Naive thymus-derived CD4-positive, alpha-beta T cell (primary cell): ENCODE measurements around the gene SH2D3C. TPM values are rescaled to one million over a fixed set of nuclear protein-coding genes. Genes with fewer than 3 reads are reported as not detected.

Experiments used
- ATAC-seq: fragments of 150-1000 bp; cut with Tn5 transposase; 2 replicates; pipeline ENCODE4 v1.10.0; 2021; ENCODE audit warnings: mild to moderate bottlenecking, moderate library complexity
- CTCF ChIA-PET: fragments of 350-600 bp; sonication (Branson Sonifier 250); formaldehyde crosslinking; loops from one replicate; lab custom pipeline; 2021; ENCODE audit warnings: antibody characterized with exemption; lab: Charles Lee
- POLR2A ChIA-PET: fragments of 350-600 bp; sonication (Branson Sonifier 250); formaldehyde crosslinking; loops from one replicate; lab custom pipeline; 2021; ENCODE audit warnings: antibody characterized with exemption, inconsistent platforms; lab: Charles Lee
- DNase-seq, 9 donors: peaks; one replicate each; pipeline versions ENCODE4 v3.0.0 to v3.0.0-alpha.2; 2020 to 2022; ENCODE audit warnings: mixed read lengths in 1 of 9
- H3K27ac ChIP-seq: one replicate; pipeline ENCODE4 v1.7.0; 2013; ENCODE audit warnings: mild to moderate bottlenecking, low read depth, low read length, moderate library complexity
- H3K27me3 ChIP-seq, 2 donors: one replicate each; pipeline ENCODE4 v1.7.0; 2013; ENCODE audit warnings: low read length in 2 of 2, mild to moderate bottlenecking in 2 of 2, moderate library complexity in 2 of 2; ENCODE audit not compliant: control insufficient read depth in 2 of 2, insufficient read depth in 2 of 2
- H3K36me3 ChIP-seq, 3 experiments: 1 replicate in 2 of 3; 2 replicates in 1 of 3; pipeline ENCODE4 v1.7.0; 2013; ENCODE audit warnings: low read length in 3 of 3, mild to moderate bottlenecking in 3 of 3, moderate library complexity in 1 of 3; ENCODE audit not compliant: insufficient read depth in 3 of 3, control insufficient read depth in 2 of 3
- H3K4me1 ChIP-seq, 2 donors: one replicate each; pipeline ENCODE4 v1.7.0; 2013; ENCODE audit warnings: low read length in 2 of 2, mild to moderate bottlenecking in 2 of 2, moderate library complexity in 1 of 2; ENCODE audit not compliant: control insufficient read depth in 2 of 2, insufficient read depth in 2 of 2
- H3K4me3 ChIP-seq: 2 replicates; pipeline ENCODE4 v1.7.0; 2013; ENCODE audit warnings: mild to moderate bottlenecking, low read length
- H3K9me3 ChIP-seq, 3 experiments: 1 replicate in 2 of 3; 2 replicates in 1 of 3; pipeline ENCODE4 v1.7.0; 2013; ENCODE audit warnings: low read length in 3 of 3; ENCODE audit not compliant: control insufficient read depth in 2 of 3
- H3K27ac Mint-ChIP-seq, 9 donors: one replicate each; pipeline ENCODE4 v1.8.0; 2020 to 2022; ENCODE audit warnings: mixed read lengths in 9 of 9, mild to moderate bottlenecking in 8 of 9, moderate library complexity in 5 of 9, inconsistent platforms in 2 of 9
- H3K27me3 Mint-ChIP-seq, 5 donors: one replicate each; pipeline ENCODE4 v1.8.0; 2021 to 2022; ENCODE audit warnings: mixed read lengths in 5 of 5, mild to moderate bottlenecking in 1 of 5
- H3K36me3 Mint-ChIP-seq, 5 donors: one replicate each; pipeline ENCODE4 v1.8.0; 2020 to 2022; ENCODE audit warnings: mixed read lengths in 5 of 5, mild to moderate bottlenecking in 3 of 5, inconsistent platforms in 1 of 5
- H3K4me1 Mint-ChIP-seq, 7 donors: one replicate each; pipeline ENCODE4 v1.8.0; 2020 to 2022; ENCODE audit warnings: mixed read lengths in 7 of 7, mild to moderate bottlenecking in 3 of 7, inconsistent platforms in 1 of 7
- H3K4me3 Mint-ChIP-seq, 10 donors: one replicate each; pipeline ENCODE4 v1.8.0; 2020 to 2022; ENCODE audit warnings: mild to moderate bottlenecking in 10 of 10, mixed read lengths in 10 of 10, moderate library complexity in 6 of 10, inconsistent platforms in 2 of 10
- H3K9me3 Mint-ChIP-seq, 11 donors: one replicate each; pipeline ENCODE4 v1.8.0; 2020 to 2022; ENCODE audit warnings: mixed read lengths in 11 of 11, mild to moderate bottlenecking in 4 of 11, inconsistent platforms in 1 of 11, moderate library complexity in 1 of 11
- intact Hi-C, 2 donors: fragments of 100-400 bp; cut with micrococcal nuclease; formaldehyde crosslinking; loops; one replicate each; pipeline ENCODE4 v1.15.1; 2023
- polyA plus RNA-seq, 2 donors: library from polyadenylated mRNA; unstranded; fragments of 300-500 nt; fragmentation: Illumina TruSeq; gene quantifications; one replicate each; pipeline ENCODE4 v1.2.3, GENCODE V29; 2021
- total RNA-seq, 6 experiments: library from RNA in 5 of 6; stranded (reverse) in 5 of 6; gene quantifications; 1 replicate in 5 of 6; 2 replicates in 1 of 6; pipeline ENCODE4 v1.2.3 and lab custom pipeline; 2021 to 2026

SH2D3C gene
- total and polyA plus RNA-seq, 7 experiments from 2014 or later: 20.9 to 72.9 (median 51.9) TPM

DNA sequence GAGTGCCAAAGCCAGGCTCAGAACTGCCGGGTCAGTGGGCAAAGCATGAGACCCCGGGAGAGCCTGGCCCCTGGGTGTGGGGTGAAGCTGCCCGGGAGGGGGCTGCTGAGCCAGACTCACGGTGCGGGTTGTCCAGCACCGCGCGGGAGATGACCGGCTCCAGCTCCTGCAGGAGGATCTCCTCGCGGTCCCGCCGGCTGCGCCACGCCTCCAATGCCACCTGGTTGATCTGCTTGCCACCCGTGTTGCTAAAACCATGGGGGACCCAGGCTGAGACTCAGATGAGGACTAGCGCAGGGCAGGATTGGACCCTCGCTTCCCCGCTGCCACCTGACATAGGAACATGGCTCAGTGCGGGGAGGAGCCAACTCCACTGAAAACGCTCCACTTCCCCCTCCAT lies 46.0 kb downstream of the SH2D3C start:
- Histone ChIP-seq H3K9me3 (no peaks in the 10 kb centered on the region), H3K4me3 (no peak overlapping the region), H3K27me3 (no peaks in the 10 kb centered on the region), H3K36me3 (peaks cover 0 to 20% (median 0%) of the 10 kb centered on the region in 3 experiments), H3K27ac (no peak overlapping the region), H3K4me1 (peaks cover 14 to 15% of the 10 kb centered on the region in 2 donors)
- ChIA-PET POLR2A (interaction anchor here (0.6 to 1.0 kb wide), 2 partner anchors 53 to 193 kb away, joined by 3 to 4 read pairs; partner anchors contain the start of gene CDK9), CTCF (interaction anchor here (1.1 to 1.5 kb wide), 2 partner anchors 137 to 142 kb away, joined by 3 to 5 read pairs; no protein-coding TSS in a partner anchor)
- intact Hi-C loops: loop anchor here (10.0 kb wide), 2 partner anchors 332 to 788 kb away; partner anchors contain the start of genes NAIF1 (in 1 of the 2) and SLC25A25 (in 1 of the 2)
- Mint-ChIP-seq H3K4me3 (no peak overlapping the region), H3K36me3 (peaks cover 0 to 5% (median 0%) of the 10 kb centered on the region in 5 donors), H3K27me3 (no peaks in the 10 kb centered on the region), H3K9me3 (peaks cover 0 to 4% (median 0%) of the 10 kb centered on the region in 11 donors), H3K27ac (no peak overlapping the region), H3K4me1 (peaks cover 0 to 19% (median 17%) of the 10 kb centered on the region in 7 donors)
- DNase-seq: no peak
- ATAC-seq: no peak

DNA sequence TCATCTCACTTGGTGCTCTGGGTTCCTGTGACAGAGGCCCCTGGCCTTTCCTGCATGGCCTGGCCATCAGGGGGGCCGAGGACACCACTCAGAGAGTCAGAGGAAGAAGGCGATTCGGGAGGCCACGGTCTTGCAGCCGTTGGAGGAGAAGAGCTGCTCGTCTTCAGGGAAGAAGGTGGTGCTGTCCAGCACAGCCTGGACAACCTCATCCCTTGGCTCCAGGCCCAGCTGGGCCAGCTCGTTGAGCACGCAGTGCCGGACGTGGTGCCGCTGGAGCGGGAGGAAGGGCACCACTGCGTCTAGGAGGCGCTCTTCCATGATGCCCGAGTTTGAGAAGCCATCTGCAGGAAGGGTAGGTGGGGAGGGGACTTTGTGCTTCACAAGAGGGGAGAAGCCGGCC lies 46.5 kb downstream of the SH2D3C start:
- H3K4me3 ChIP-seq: no peak overlapping the region
- H3K36me3 ChIP-seq: peaks cover 0 to 20% (median 0%) of the 10 kb centered on the region in 3 experiments
- no peaks in the 10 kb centered on the region for H3K27me3 Mint-ChIP-seq
- DNase-seq: no peak
- H3K27ac Mint-ChIP-seq: no peak overlapping the region
- H3K4me1 Mint-ChIP-seq: peaks cover 0 to 19% (median 17%) of the 10 kb centered on the region in 7 donors
- no peaks in the 10 kb centered on the region for H3K27me3 ChIP-seq
- CTCF ChIA-PET: interaction anchor here (0.6 to 1.7 kb wide), 2 partner anchors 96 to 142 kb away, joined by 3 to 6 read pairs; no protein-coding TSS in a partner anchor
- peaks cover 14 to 15% of the 10 kb centered on the region in 2 donors for H3K4me1 ChIP-seq
- no peak overlapping the region for H3K27ac ChIP-seq
- H3K9me3 Mint-ChIP-seq: peaks cover 0 to 4% (median 0%) of the 10 kb centered on the region in 11 donors
- POLR2A ChIA-PET: interaction anchor here (1.0 kb wide), 1 partner anchor 54 kb away, joined by 4 read pairs; the partner anchor contains the start of gene CDK9
- no peaks in the 10 kb centered on the region for H3K9me3 ChIP-seq
- peaks cover 0 to 5% (median 0%) of the 10 kb centered on the region in 5 donors for H3K36me3 Mint-ChIP-seq
- intact Hi-C loops: loop anchor here (10.0 kb wide), 2 partner anchors 333 to 787 kb away; partner anchors contain the start of genes NAIF1 (in 1 of the 2) and SLC25A25 (in 1 of the 2)
- H3K4me3 Mint-ChIP-seq: no peak overlapping the region
- no peak for ATAC-seq

GRCh38 chr9:127730799-127731410 lies 47.6 kb downstream of the SH2D3C start:
- ATAC-seq (no peak), DNase-seq (no peak)
- H3K4me1 ChIP-seq: peaks cover 14% of the 10 kb centered on the region in 2 donors
- CTCF ChIA-PET: interaction anchor here (0.8 to 1.7 kb wide), 4 partner anchors 139 to 227 kb away, joined by 3 to 6 read pairs (median 3); no protein-coding TSS in a partner anchor
- H3K9me3 ChIP-seq: no peaks in the 10 kb centered on the region
- no peak overlapping the region for H3K27ac ChIP-seq
- Mint-ChIP-seq H3K4me1 (peaks cover 0 to 18% (median 15%) of the 10 kb centered on the region in 7 donors), H3K36me3 (peaks cover 0 to 5% (median 0%) of the 10 kb centered on the region in 5 donors), H3K27me3 (no peaks in the 10 kb centered on the region), H3K4me3 (no peak overlapping the region), H3K9me3 (peaks cover 0 to 2% (median 0%) of the 10 kb centered on the region in 11 donors), H3K27ac (peak overlapping the region in 2 of 9 donors; percentile 4 to 38)
- intact Hi-C loops: loop anchor here (10.0 kb wide), 2 partner anchors 334 to 786 kb away; partner anchors contain the start of genes NAIF1 (in 1 of the 2) and SLC25A25 (in 1 of the 2)
- H3K4me3 ChIP-seq: no peak overlapping the region
- H3K27me3 ChIP-seq: no peaks in the 10 kb centered on the region
- POLR2A ChIA-PET: interaction anchor here (0.7 kb wide), 1 partner anchor 197 kb away, joined by 3 read pairs; no protein-coding TSS in a partner anchor
- peaks cover 0 to 20% (median 0%) of the 10 kb centered on the region in 3 experiments for H3K36me3 ChIP-seq

- no peaks in the 10 kb centered on the region for H3K27me3 ChIP-seq
- H3K9me3 ChIP-seq: no peaks in the 10 kb centered on the region
- H3K27me3 Mint-ChIP-seq: no peaks in the 10 kb centered on the region
- H3K4me3 Mint-ChIP-seq: no peak overlapping the region
- peaks cover 0 to under 1% (median 0%) of the 10 kb centered on the region in 11 donors for H3K9me3 Mint-ChIP-seq
- no peak overlapping the region for H3K27ac Mint-ChIP-seq
- peaks cover 0 to 20% (median 0%) of the 10 kb centered on the region in 3 experiments for H3K36me3 ChIP-seq
- H3K4me1 ChIP-seq: peaks cover 8 to 9% of the 10 kb centered on the region in 2 donors
- ChIA-PET POLR2A (no interaction called here), CTCF (interaction anchor here (1.3 to 1.7 kb wide), 2 partner anchors 139 to 141 kb away, joined by 4 to 6 read pairs; no protein-coding TSS in a partner anchor)
- DNase-seq (no peak), ATAC-seq (no peak)
- H3K27ac ChIP-seq: no peak overlapping the region
- H3K4me1 Mint-ChIP-seq: peaks cover 0 to 14% (median 9%) of the 10 kb centered on the region in 7 donors
- intact Hi-C loops: loop anchor here (10.0 kb wide), 2 partner anchors 335 to 785 kb away; partner anchors contain the start of genes NAIF1 (in 1 of the 2) and SLC25A25 (in 1 of the 2)
- no peak overlapping the region for H3K4me3 ChIP-seq
- peaks cover 0 to 5% (median 0%) of the 10 kb centered on the region in 5 donors for H3K36me3 Mint-ChIP-seq
Measured at GRCh38 chr9:127730262-127730661, 48.2 kb downstream of the SH2D3C start.

- peaks cover 8% of the 10 kb centered on the region in 2 donors for H3K4me1 ChIP-seq
- DNase-seq (no peak), ATAC-seq (no peak)
- no peak overlapping the region for H3K4me3 ChIP-seq
- H3K9me3 ChIP-seq: no peaks in the 10 kb centered on the region
- peaks cover 0 to 20% (median 0%) of the 10 kb centered on the region in 3 experiments for H3K36me3 ChIP-seq
- H3K4me1 Mint-ChIP-seq: peaks cover 0 to 13% (median 8%) of the 10 kb centered on the region in 7 donors
- no peaks in the 10 kb centered on the region for H3K9me3 Mint-ChIP-seq
- peaks cover 0 to 5% (median 0%) of the 10 kb centered on the region in 5 donors for H3K36me3 Mint-ChIP-seq
- no peak overlapping the region for H3K4me3 Mint-ChIP-seq
- intact Hi-C loops: loop anchor here (10.0 kb wide), 2 partner anchors 335 to 785 kb away; partner anchors contain the start of genes NAIF1 (in 1 of the 2) and SLC25A25 (in 1 of the 2)
- H3K27ac ChIP-seq: no peak overlapping the region
- H3K27me3 ChIP-seq: no peaks in the 10 kb centered on the region
- ChIA-PET POLR2A (interaction anchor here (0.9 to 1.1 kb wide), 3 partner anchors 11 to 46 kb away, joined by 3 to 4 read pairs (median 3); partner anchors contain the start of genes PTRH1 and TTC16), CTCF (interaction anchor here (1.3 to 1.6 kb wide), 3 partner anchors 140 to 226 kb away, joined by 4 to 5 read pairs (median 4); no protein-coding TSS in a partner anchor)
- H3K27me3 Mint-ChIP-seq: no peaks in the 10 kb centered on the region
- H3K27ac Mint-ChIP-seq: peak overlapping the region in 2 of 9 donors; percentile 54 to 75
Measured at GRCh38 chr9:127729522-127730256, 48.8 kb downstream of the SH2D3C start.
